Activated naive CD4-positive, alpha-beta T cell treated with anti-CD3 and anti-CD28 coated beads for 36 hours (primary cell): ENCODE data around the gene ASXL3. TPM values are rescaled to one million over a fixed set of nuclear protein-coding genes. Genes with fewer than 3 reads are reported as not detected.

Experiments
- CTCF ChIA-PET: fragments of 350-600 bp; sonication (Branson Sonifier 250); formaldehyde crosslinking; loops from one replicate; lab custom pipeline; 2021; ENCODE audit warnings: antibody characterized with exemption; lab: Charles Lee
- DNase-seq: peaks from one replicate; pipeline ENCODE4 v3.0.0-alpha.2; 2020
- H3K27ac Mint-ChIP-seq: one replicate; pipeline ENCODE4 v1.8.0; 2021; ENCODE audit warnings: mild to moderate bottlenecking, mixed read lengths
- H3K27me3 Mint-ChIP-seq: one replicate; pipeline ENCODE4 v1.8.0; 2021; ENCODE audit warnings: low read depth, mixed read lengths
- H3K36me3 Mint-ChIP-seq: one replicate; pipeline ENCODE4 v1.8.0; 2021; ENCODE audit warnings: low read depth, mixed read lengths
- H3K4me1 Mint-ChIP-seq: one replicate; pipeline ENCODE4 v1.8.0; 2021; ENCODE audit warnings: low read depth, mixed read lengths
- H3K4me3 Mint-ChIP-seq: one replicate; pipeline ENCODE4 v1.8.0; 2021; ENCODE audit warnings: mild to moderate bottlenecking, moderate library complexity, mixed read lengths
- H3K9me3 Mint-ChIP-seq: one replicate; pipeline ENCODE4 v1.8.0; 2021; ENCODE audit warnings: mixed read lengths
- intact Hi-C: fragments of 100-400 bp; cut with micrococcal nuclease; formaldehyde crosslinking; loops from one replicate; pipeline ENCODE4 v1.15.1; 2023
- total RNA-seq, 2 experiments: library from RNA; stranded (reverse); gene quantifications; one replicate each; pipeline ENCODE4 v1.2.3, GENCODE V29; 2021

The ASXL3 gene
- total RNA-seq, 2 experiments from 2014 or later: not detected

DNA sequence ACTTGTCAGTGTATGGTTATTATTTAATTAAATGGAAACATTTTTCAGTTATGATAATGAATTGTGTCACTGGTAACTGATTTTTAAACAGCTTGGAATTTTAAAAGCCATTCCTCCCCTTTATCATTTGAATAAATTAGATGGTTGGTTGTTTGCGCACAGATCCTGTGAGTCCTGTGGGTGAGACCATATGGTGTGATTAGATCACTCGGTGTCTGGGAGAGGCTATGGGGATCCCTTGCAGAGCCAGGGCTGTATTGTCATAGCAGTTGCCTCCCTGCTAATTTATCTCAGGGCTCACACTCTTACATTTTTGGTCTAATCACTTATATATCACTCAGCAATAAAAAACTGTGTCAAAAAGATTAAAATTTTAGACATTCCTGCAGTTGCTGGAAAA is 133.5 kb downstream of the ASXL3 start:
- Mint-ChIP-seq H3K27ac (no peak overlapping the region), H3K36me3 (no peaks in the 10 kb centered on the region), H3K27me3 (no peaks in the 10 kb centered on the region), H3K4me3 (no peak overlapping the region), H3K9me3 (no peaks in the 10 kb centered on the region), H3K4me1 (no peaks in the 10 kb centered on the region)
- DNase-seq: no peak
- intact Hi-C loops: no loop called here
- CTCF ChIA-PET: no interaction called here

DNA sequence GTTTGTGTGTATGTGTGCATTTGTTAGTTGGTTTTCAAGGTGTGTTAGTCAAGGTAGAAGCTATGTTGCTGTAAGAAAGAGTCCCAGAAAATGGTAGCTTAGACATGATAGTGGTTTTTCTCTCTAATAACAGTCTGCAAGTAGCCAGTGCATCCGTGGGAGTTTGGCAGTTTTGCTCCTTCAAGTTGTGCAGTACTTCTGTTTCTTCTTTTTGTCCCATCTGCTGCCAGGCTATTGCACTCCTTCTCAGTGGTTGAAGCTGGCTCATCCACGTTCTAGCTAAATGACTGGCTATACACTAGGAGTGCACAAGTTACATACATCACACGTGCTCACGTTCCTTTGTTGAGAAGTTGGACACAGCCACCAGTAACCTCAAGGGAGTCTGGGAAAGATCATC is 134.7 kb downstream of the ASXL3 start:
- Mint-ChIP-seq H3K36me3 (no peaks in the 10 kb centered on the region), H3K4me1 (no peaks in the 10 kb centered on the region), H3K27ac (no peak overlapping the region), H3K4me3 (no peak overlapping the region), H3K9me3 (no peaks in the 10 kb centered on the region), H3K27me3 (no peaks in the 10 kb centered on the region)
- intact Hi-C loops: no loop called here
- CTCF ChIA-PET: no interaction called here
- no peak for DNase-seq

DNA sequence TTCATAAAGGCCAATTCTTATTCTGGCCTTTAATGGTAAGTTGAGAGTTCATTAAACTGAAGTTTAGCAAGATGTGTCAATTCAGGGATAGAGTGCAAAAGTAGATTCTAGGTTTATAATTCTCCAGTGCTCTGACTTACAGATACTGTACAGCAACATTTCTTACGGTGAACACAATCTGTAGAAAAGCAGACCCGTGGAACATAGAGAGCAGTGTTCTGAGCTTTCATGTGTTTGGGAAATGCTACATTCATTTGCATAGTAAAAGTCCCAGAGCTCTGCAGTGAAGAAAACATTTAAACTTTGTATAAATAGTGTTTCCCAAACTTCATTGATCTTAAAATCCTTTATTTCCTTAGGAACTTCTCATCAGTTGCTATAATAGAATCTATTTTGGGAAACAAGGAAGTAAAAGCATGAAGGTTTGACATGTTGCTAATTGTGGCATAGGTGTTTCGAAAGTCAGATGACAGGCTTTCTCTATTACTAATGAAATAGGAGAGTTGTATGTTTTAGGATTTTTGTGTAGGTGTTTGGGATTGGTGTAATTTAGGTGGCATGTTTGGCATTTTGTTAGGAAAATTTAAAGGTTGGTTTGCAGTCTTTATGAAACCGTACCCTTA is 138.2 kb downstream of the ASXL3 start:
- Mint-ChIP-seq H3K27me3 (no peaks in the 10 kb centered on the region), H3K4me1 (no peaks in the 10 kb centered on the region), H3K4me3 (no peak overlapping the region), H3K36me3 (no peaks in the 10 kb centered on the region), H3K27ac (no peak overlapping the region), H3K9me3 (no peaks in the 10 kb centered on the region)
- intact Hi-C loops: no loop called here
- CTCF ChIA-PET: no interaction called here
- no peak for DNase-seq

DNA sequence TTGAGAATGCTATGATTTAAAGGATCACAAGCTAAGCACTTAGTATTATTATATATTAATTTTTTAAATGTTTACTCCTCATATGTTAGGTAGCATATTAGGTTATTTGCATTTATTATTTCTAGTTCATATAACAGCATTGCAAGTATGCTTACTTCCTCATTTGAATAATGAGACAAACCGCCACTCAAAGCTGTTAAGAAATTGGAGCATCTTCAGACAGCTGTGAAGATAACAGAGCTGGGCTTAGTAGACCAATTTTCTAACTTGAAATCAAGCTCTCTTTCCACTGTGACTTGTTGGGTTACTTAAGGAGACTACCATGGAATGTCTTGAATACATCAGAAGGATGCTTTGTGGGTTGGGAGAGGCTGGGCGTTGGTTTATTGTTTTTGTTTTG is 139.3 kb downstream of the ASXL3 start:
- Mint-ChIP-seq H3K4me3 (no peak overlapping the region), H3K9me3 (peaks cover 5% of the 10 kb centered on the region), H3K27ac (no peak overlapping the region), H3K36me3 (no peaks in the 10 kb centered on the region), H3K4me1 (no peaks in the 10 kb centered on the region), H3K27me3 (no peaks in the 10 kb centered on the region)
- CTCF ChIA-PET: interaction anchor here (0.7 kb wide), 1 partner anchor 1823 kb away, joined by 4 read pairs; no protein-coding TSS in a partner anchor
- no peak for DNase-seq
- intact Hi-C loops: no loop called here

DNA sequence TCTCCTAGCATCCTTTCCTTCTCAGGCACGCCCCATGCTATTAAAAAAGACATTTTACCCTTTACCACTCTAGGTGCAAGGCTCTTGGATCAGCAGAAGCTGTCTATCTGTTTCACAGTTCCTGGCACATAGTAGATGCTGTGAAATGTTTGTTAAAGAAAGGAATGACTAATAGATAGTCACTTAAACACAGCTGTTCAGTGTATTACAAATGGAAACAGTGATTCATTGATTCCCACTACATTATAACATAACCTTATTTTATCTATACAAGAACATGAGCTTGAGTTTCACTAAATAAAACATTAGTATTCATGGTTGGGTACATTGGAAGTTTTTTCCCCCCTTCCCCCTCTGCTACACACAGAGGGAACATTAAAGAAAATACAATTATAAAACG is 142.1 kb downstream of the ASXL3 start:
- Mint-ChIP-seq H3K36me3 (no peaks in the 10 kb centered on the region), H3K27me3 (no peaks in the 10 kb centered on the region), H3K27ac (no peak overlapping the region), H3K4me1 (no peaks in the 10 kb centered on the region), H3K9me3 (peaks cover 5% of the 10 kb centered on the region), H3K4me3 (no peak overlapping the region)
- CTCF ChIA-PET: no interaction called here
- intact Hi-C loops: no loop called here
- DNase-seq: no peak

DNA sequence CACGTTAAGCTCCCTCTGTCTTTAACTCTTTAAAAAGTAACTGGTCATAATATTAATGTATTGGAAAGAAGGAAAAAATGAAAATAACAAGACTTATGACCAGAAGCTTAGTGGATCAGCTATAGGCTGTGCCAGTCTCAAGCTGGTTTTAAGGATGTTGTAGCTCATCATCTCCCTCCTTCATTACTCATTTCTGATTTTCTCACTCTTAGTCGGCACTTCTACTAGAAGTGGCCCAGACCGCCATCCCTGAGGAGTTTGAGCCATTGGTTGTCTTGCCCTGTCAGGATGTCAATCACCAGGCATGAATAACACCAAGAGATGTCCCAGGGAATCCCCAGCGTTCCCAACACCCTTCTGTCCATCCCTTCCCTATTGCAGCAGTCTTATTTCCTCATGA is 151.5 kb downstream of the ASXL3 start:
- intact Hi-C loops: no loop called here
- H3K36me3 Mint-ChIP-seq: no peaks in the 10 kb centered on the region
- no peak overlapping the region for H3K27ac Mint-ChIP-seq
- peaks cover 6% of the 10 kb centered on the region for H3K9me3 Mint-ChIP-seq
- H3K4me1 Mint-ChIP-seq: no peaks in the 10 kb centered on the region
- DNase-seq: no peak
- H3K27me3 Mint-ChIP-seq: no peaks in the 10 kb centered on the region
- no peak overlapping the region for H3K4me3 Mint-ChIP-seq
- CTCF ChIA-PET: no interaction called here

DNA sequence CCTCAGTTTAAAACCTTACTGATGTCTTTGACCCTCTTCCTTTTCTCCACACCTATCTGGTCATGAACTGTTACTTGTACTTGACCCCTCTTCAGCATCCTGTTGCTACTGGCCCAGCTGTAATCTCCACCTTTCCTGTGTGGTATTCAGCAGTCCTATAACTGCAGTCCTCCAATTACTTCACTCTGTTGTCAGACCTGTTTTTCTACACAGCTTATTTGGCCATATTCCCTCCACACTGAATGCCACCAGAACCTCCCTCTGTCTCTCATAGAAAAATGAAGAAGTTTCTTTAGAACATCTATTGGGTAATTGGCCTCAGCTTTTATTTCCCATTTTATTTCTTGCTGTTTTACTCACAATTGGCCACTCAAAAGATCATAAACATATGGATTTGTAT is 155.4 kb downstream of the ASXL3 start:
- CTCF ChIA-PET: no interaction called here
- H3K4me3 Mint-ChIP-seq: no peak overlapping the region
- intact Hi-C loops: no loop called here
- DNase-seq: no peak
- no peak overlapping the region for H3K27ac Mint-ChIP-seq
- H3K4me1 Mint-ChIP-seq: no peaks in the 10 kb centered on the region
- no peaks in the 10 kb centered on the region for H3K36me3 Mint-ChIP-seq
- peaks cover 6% of the 10 kb centered on the region for H3K9me3 Mint-ChIP-seq
- no peaks in the 10 kb centered on the region for H3K27me3 Mint-ChIP-seq

DNA sequence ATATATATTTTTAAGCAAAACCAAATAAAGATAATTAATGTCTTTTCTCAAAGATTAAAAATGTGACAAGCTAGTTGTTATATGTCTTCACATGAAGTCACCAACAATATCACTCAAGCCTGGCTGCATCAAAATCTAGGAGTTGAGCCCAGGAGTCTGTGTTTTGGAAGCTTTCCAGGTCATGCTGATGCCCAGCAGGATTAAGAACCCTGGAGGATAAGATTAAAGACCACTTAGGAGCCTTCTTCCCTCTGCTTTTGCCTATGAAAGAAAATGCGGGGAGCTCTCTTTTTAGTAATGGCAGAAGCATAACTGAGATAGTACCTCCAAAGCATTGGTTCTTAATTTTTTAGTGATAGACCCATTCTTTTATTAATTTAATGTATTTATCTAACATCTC is 157.4 kb downstream of the ASXL3 start:
- Mint-ChIP-seq H3K4me1 (no peaks in the 10 kb centered on the region), H3K9me3 (peaks cover 6% of the 10 kb centered on the region), H3K4me3 (no peak overlapping the region), H3K36me3 (no peaks in the 10 kb centered on the region), H3K27me3 (no peaks in the 10 kb centered on the region), H3K27ac (no peak overlapping the region)
- intact Hi-C loops: no loop called here
- no peak for DNase-seq
- CTCF ChIA-PET: no interaction called here

DNA sequence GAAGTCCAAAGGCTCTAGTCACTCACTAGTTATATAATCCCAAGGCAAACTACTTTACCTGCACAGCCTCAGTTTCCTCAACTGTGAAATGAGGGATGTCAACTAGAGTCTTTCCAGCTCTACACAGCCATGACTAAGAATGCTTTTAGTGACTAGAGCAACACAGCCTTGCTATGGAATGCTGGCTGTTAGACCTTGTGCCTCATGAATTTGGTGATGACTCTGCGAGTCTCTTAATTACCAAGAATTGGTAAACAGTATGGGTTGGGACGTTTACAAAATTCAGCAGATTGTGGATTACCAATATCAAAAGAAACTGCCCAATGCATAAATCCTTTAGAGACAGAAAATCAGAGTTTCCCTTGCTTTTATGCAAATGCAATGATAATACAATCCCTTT is 163.7 kb downstream of the ASXL3 start:
- H3K9me3 Mint-ChIP-seq: no peaks in the 10 kb centered on the region
- no peaks in the 10 kb centered on the region for H3K36me3 Mint-ChIP-seq
- no peaks in the 10 kb centered on the region for H3K4me1 Mint-ChIP-seq
- H3K4me3 Mint-ChIP-seq: no peak overlapping the region
- intact Hi-C loops: no loop called here
- CTCF ChIA-PET: no interaction called here
- H3K27ac Mint-ChIP-seq: no peak overlapping the region
- no peak for DNase-seq
- no peaks in the 10 kb centered on the region for H3K27me3 Mint-ChIP-seq

DNA sequence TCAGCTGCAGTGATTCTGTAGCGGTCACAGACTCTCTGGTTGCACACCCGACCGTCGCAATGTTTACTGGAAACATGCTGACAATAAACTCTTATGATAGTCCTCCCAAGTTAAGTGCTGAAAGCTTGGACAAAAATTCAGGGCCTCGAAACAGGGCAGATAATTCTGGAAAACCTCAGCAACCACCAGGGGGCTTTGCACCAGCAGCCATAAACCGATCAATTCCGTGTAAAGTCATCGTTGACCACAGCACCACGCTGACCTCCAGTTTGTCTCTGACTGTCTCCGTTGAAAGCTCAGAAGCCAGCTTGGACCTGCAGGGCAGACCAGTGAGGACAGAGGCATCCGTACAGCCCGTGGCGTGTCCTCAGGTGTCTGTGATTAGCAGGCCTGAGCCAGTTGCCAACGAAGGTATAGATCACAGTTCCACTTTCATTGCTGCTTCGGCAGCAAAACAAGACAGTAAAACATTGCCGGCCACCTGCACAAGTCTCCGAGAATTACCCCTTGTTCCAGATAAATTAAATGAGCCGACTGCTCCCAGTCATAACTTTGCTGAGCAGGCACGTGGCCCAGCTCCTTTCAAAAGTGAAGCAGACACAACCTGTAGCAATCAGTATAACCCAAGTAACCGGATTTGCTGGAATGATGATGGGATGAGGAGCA is 166.1 kb downstream of the ASXL3 start:
- H3K4me1 Mint-ChIP-seq: no peaks in the 10 kb centered on the region
- no peak for DNase-seq
- no peaks in the 10 kb centered on the region for H3K9me3 Mint-ChIP-seq
- CTCF ChIA-PET: no interaction called here
- no peaks in the 10 kb centered on the region for H3K36me3 Mint-ChIP-seq
- intact Hi-C loops: no loop called here
- H3K27me3 Mint-ChIP-seq: no peaks in the 10 kb centered on the region
- H3K27ac Mint-ChIP-seq: no peak overlapping the region
- H3K4me3 Mint-ChIP-seq: no peak overlapping the region

DNA sequence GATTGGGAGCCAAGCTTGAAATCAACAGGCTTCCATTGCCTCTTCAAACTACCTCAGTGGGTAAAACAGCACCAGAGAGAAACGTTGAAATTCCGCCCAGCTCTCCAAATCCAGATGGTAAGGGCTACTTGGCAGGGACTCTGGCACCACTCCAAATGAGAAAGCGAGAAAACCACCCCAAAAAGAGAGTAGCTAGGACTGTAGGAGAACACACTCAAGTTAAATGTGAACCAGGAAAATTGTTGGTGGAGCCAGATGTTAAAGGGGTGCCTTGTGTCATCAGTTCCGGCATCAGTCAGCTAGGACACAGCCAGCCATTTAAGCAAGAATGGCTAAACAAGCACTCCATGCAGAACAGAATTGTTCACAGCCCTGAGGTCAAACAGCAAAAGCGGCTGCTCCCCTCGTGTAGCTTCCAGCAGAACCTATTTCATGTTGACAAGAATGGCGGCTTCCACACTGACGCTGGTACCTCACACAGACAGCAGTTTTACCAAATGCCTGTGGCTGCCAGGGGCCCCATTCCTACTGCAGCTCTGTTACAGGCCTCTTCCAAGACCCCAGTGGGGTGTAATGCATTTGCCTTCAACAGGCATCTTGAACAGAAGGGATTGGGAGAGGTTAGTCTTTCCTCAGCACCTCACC is 167.3 kb downstream of the ASXL3 start:
- Mint-ChIP-seq H3K36me3 (no peaks in the 10 kb centered on the region), H3K4me1 (no peaks in the 10 kb centered on the region), H3K4me3 (no peak overlapping the region), H3K27me3 (no peaks in the 10 kb centered on the region), H3K9me3 (no peaks in the 10 kb centered on the region), H3K27ac (no peak overlapping the region)
- intact Hi-C loops: no loop called here
- CTCF ChIA-PET: interaction anchor here (0.6 kb wide), 1 partner anchor 87 kb away, joined by 4 read pairs; no protein-coding TSS in a partner anchor
- DNase-seq: no peak

DNA sequence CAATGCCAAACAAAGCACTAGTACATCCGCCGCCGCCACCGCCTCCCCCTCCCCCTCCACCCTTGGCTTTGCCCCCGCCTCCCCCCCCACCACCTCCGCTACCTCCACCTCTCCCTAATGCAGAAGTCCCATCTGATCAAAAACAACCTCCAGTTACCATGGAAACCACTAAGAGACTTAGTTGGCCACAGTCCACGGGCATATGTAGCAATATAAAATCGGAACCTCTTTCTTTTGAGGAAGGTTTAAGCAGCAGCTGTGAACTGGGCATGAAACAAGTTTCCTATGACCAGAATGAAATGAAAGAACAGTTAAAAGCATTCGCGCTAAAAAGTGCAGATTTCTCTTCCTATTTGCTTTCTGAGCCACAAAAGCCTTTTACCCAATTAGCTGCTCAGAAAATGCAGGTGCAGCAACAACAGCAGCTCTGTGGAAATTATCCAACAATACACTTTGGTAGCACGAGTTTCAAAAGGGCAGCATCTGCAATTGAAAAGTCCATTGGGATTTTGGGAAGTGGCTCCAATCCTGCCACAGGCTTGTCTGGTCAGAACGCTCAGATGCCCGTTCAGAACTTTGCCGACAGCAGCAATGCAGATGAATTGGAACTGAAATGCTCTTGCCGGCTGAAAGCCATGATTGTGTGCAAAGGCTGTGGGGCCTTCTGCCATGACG is 168.0 kb downstream of the ASXL3 start:
- H3K36me3 Mint-ChIP-seq: no peaks in the 10 kb centered on the region

More for the DNA sequence above, 168.0 kb downstream of the ASXL3 start:
- CTCF ChIA-PET: interaction anchor here (0.6 kb wide), 1 partner anchor 86 kb away, joined by 4 read pairs; no protein-coding TSS in a partner anchor
- Mint-ChIP-seq H3K4me3 (no peak overlapping the region), H3K27me3 (no peaks in the 10 kb centered on the region), H3K27ac (no peak overlapping the region), H3K4me1 (no peaks in the 10 kb centered on the region), H3K9me3 (no peaks in the 10 kb centered on the region)
- intact Hi-C loops: no loop called here
- no peak for DNase-seq
